Measurements from ENCODE around the gene EXOC3L1.

EXOC3L1 gene

GRCh38 chr16:67144943-67145342 is 45.0 kb downstream of the EXOC3L1 start:
- no peak for DNase-seq

- no peak for DNase-seq
These were observed 47.6 kb downstream of the EXOC3L1 start for GRCh38 chr16:67142342-67142741.

DNA sequence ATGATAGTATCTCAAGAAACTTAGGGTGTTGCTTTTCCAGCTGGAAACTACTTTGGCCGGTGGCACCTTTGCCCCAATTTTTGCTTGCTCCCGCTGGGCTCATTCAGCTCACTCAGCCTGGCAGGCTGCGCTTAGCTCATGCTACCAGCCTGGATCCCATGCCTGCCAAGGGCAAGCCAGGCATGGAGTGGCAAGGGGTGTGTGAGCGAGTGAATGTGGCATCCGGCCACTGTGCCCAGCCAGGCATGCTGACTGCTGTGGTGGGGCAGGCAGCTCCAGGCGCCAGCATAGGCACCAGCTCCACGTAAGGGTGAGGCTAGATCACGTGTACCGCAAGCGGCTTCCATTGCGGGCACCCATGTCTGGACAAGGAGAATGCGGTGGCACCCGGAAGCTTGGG is 48.5 kb downstream of the EXOC3L1 start:
- DNase-seq = no peak

- no peak for DNase-seq
These were observed 52.3 kb downstream of the EXOC3L1 start for GRCh38 chr16:67137605-67138004.

Data from NCI-H2029 (cell line).